GM19351 (cell line): ENCODE results near the gene LSAMP.

Experiments used
- ATAC-seq: cut with Tn5 transposase; IDR thresholded peaks from one replicate; pipeline ENCODE4 v1.9.1; 2021; ENCODE audit warnings: mild to moderate bottlenecking, moderate library complexity; ENCODE audit not compliant: unreplicated experiment

The LSAMP gene

GRCh38 chr3:115918900-115919299 is 526.4 kb downstream of the LSAMP start:
- ATAC-seq: no peak

GRCh38 chr3:115916866-115917265 is 528.4 kb downstream of the LSAMP start:
- ATAC-seq: no peak

- no peak for ATAC-seq
Measured at GRCh38 chr3:115915061-115915460, 530.2 kb downstream of the LSAMP start.

- ATAC-seq: no peak
Measured at GRCh38 chr3:115913069-115913686, 532.1 kb downstream of the LSAMP start.

GRCh38 chr3:115912372-115912771 is 532.9 kb downstream of the LSAMP start:
- ATAC-seq: no peak

GRCh38 chr3:115905871-115906270 is 539.4 kb downstream of the LSAMP start:
- ATAC-seq: no peak

GRCh38 chr3:115903843-115904242 is 541.4 kb downstream of the LSAMP start:
- no peak for ATAC-seq

GRCh38 chr3:115901008-115901407 is 544.3 kb downstream of the LSAMP start:
- no peak for ATAC-seq

- no peak for ATAC-seq
Measured at GRCh38 chr3:115899535-115899934, 545.8 kb downstream of the LSAMP start.

GRCh38 chr3:115898656-115899410 is 546.5 kb downstream of the LSAMP start:
- ATAC-seq: no peak

- no peak for ATAC-seq
Measured at GRCh38 chr3:115891006-115891636, 554.2 kb downstream of the LSAMP start.

- no peak for ATAC-seq
Measured at GRCh38 chr3:115890579-115890978, 554.7 kb downstream of the LSAMP start.

GRCh38 chr3:115885621-115886020 is 559.7 kb downstream of the LSAMP start:
- ATAC-seq: no peak

GRCh38 chr3:115877615-115877899 is 567.7 kb downstream of the LSAMP start:
- no peak for ATAC-seq

- no peak for ATAC-seq
Measured at GRCh38 chr3:115876876-115877614, 568.2 kb downstream of the LSAMP start.

- ATAC-seq: no peak
Measured at GRCh38 chr3:115875460-115875859, 569.8 kb downstream of the LSAMP start.

- no peak for ATAC-seq
Measured at GRCh38 chr3:115871735-115872134, 573.6 kb downstream of the LSAMP start.

GRCh38 chr3:115864911-115865310 is 580.4 kb downstream of the LSAMP start:
- no peak for ATAC-seq

- ATAC-seq: no peak
Measured at GRCh38 chr3:115862849-115863248, 582.4 kb downstream of the LSAMP start.

- no peak for ATAC-seq
Measured at GRCh38 chr3:115862099-115862498, 583.2 kb downstream of the LSAMP start.

GRCh38 chr3:115861166-115861733 is 584.0 kb downstream of the LSAMP start:
- no peak for ATAC-seq
